Cardiac muscle cell (in vitro differentiated cells and primary cell): ENCODE measurements around the gene MEGF8. TPM values are rescaled to one million over a fixed set of nuclear protein-coding genes. Genes with fewer than 3 reads are reported as not detected.

ENCODE experiments used
- DNase-seq, 2 donors: peaks; one replicate each; pipeline versions ENCODE4 v3.0.0 to v3.0.0-alpha.2; 2010 to 2017; ENCODE audit warnings: low read depth in 1 of 2, low spot score in 1 of 2
- H3K27ac ChIP-seq: fragments of 200-600 bp; sonication (generic); 2 replicates; pipeline ENCODE4 v1.5.1; 2016
- H3K27me3 ChIP-seq: fragments of 200-600 bp; sonication (generic); 2 replicates; pipeline ENCODE4 v1.6.0; 2016; ENCODE audit warnings: control low read depth
- H3K36me3 ChIP-seq: fragments of 200-600 bp; sonication (generic); 2 replicates; pipeline ENCODE4 v1.5.1; 2016; ENCODE audit warnings: control low read depth
- H3K4me1 ChIP-seq: fragments of 200-600 bp; sonication (generic); 2 replicates; pipeline ENCODE4 v1.8.1; 2017; ENCODE audit warnings: low read depth, mild to moderate bottlenecking, mixed run types
- H3K4me3 ChIP-seq: fragments of 200-600 bp; sonication (generic); 2 replicates; pipeline ENCODE4 v1.5.1; 2016; ENCODE audit warnings: mild to moderate bottlenecking
- H3K9me3 ChIP-seq: fragments of 200-600 bp; sonication (generic); 2 replicates; pipeline ENCODE4 v1.5.1; 2017; ENCODE audit warnings: low read depth, mild to moderate bottlenecking, control low read depth
- CTCF ChIP-seq: IDR thresholded peaks from 2 replicates; pipeline ENCODE4 v1.5.1; 2012; ENCODE audit warnings: low read depth, mild to moderate bottlenecking, low read length
- polyA plus RNA-seq: library from polyadenylated mRNA; unstranded; fragments of >200 nt; fragmentation: Nextera tagmentation; extraction: Ambion mirVana; gene quantifications from 2 replicates; pipeline ENCODE4 v1.2.1, GENCODE V29; 2016
- total RNA-seq: library from RNA; depleted of rRNA; stranded (reverse); fragments of >200 nt; gene quantifications from 2 replicates; pipeline ENCODE4 v1.2.3, GENCODE V29; 2016

MEGF8 gene
- total and polyA plus RNA-seq, 2 experiments from 2014 or later, result 23.9 to 102 TPM

- no peaks in the 10 kb centered on the region for H3K9me3 ChIP-seq
- H3K4me1 ChIP-seq, result peaks cover 4% of the 10 kb centered on the region
- H3K36me3 ChIP-seq, result peaks cover 2% of the 10 kb centered on the region
- no peaks in the 10 kb centered on the region for H3K27me3 ChIP-seq
- TF ChIP-seq CTCF, result peak; percentile 85
- H3K27ac ChIP-seq, result peak overlapping the region; percentile 11
- peak overlapping the region; percentile 48 for H3K4me3 ChIP-seq
- peak; percentile 83 to 87 for DNase-seq
Observed at GRCh38 chr19:42401365-42402303, 76.2 kb downstream of the MEGF8 start.

DNA sequence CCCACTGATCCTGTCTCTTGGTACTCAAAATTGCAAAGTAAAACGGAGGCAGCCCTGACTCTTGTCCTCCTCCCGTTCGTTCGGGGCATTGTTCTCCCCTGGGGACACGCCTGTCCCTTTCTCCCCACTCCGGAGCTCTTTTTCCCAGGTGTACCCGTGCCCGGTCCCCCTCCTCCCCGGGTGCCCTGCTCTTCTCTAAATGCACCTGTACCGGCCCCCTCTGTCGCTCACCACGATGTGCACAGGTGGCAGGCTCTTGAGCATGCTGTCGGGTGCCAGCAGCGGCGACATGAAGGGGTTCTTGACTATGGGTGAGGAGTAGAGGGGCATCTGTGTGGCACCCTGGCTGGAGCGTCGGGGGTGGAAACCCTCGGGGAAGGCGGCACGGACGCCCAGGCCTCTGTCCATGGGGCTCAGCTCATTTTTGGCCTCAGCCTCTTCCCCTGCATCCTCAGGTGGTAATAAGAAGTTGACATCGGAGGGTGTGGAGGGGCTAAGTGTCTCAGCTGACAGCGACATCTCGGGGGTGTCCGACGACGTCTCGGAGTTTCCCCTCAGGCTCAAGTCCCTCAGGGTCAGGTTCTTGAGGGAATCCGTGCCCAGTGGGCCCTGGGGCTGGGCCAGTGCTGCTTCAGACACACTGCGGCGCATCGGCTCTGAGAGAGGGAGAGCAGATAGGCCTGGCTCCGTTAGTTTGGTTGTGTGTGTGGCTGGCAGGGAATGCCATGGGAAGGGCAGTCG, 77.1 kb downstream of the MEGF8 start:
- Histone ChIP-seq H3K9me3 (no peaks in the 10 kb centered on the region), H3K27me3 (no peaks in the 10 kb centered on the region), H3K4me3 (peak overlapping the region; percentile 48), H3K4me1 (peaks cover 4% of the 10 kb centered on the region), H3K27ac (no peak overlapping the region), H3K36me3 (peaks cover 2% of the 10 kb centered on the region)
- DNase-seq, result no peak
- TF ChIP-seq CTCF, result no peak

DNA sequence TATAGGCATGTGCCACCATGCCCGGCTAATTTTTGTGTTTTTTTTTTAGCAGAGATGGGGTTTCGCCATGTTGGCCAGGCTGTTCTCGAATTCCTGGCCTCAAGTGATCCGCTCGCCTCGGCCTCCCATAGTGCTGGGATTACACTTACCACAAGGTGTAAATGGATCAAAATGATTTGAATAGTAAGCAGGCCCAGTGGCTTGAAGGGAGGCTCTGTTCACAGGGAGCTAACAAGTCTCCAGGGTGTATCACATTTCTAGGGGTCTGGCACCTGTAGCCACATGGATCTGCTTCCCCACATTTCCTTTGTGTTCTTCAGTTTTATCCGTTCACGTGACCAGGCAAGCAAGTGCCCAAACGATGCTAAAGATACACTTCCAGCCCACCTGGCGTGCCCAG, 78.2 kb downstream of the MEGF8 start:
- H3K27ac ChIP-seq, result no peak overlapping the region

DNA sequence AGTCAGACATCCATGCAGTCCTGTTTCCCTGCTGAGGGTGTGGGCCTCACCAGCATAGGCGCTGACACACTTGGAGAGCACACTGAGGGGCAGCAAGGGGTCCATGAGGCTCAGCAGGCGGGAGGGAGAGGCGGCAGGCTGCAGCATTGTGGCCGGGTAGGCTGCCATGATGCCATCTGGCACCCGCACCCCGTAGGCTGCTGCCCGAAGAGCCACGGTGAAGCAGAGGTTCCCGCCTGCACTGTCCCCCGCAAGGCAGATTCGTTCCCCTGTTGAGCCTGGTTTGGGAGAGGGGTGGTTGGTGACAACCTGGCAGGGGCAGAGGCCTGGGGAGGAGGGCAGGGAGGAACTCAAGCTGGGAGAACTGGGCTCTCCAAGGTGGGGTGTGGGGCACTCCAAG, 80.7 kb downstream of the MEGF8 start:
- Histone ChIP-seq H3K4me1 (peaks cover 4% of the 10 kb centered on the region), H3K9me3 (no peaks in the 10 kb centered on the region), H3K27me3 (no peaks in the 10 kb centered on the region), H3K4me3 (no peak overlapping the region), H3K36me3 (peaks cover 2% of the 10 kb centered on the region), H3K27ac (no peak overlapping the region)
- TF ChIP-seq CTCF, result no peak
- no peak for DNase-seq

More for the DNA sequence above, 78.2 kb downstream of the MEGF8 start:
- H3K36me3 ChIP-seq, result peaks cover 2% of the 10 kb centered on the region
- H3K9me3 ChIP-seq, result no peaks in the 10 kb centered on the region
- H3K4me1 ChIP-seq, result peaks cover 4% of the 10 kb centered on the region
- TF ChIP-seq CTCF, result no peak
- no peaks in the 10 kb centered on the region for H3K27me3 ChIP-seq
- no peak overlapping the region for H3K4me3 ChIP-seq
- DNase-seq, result no peak

GRCh38 chr19:42407085-42407815, 81.8 kb downstream of the MEGF8 start:
- peaks cover 3% of the 10 kb centered on the region for H3K4me1 ChIP-seq
- no peak for DNase-seq
- H3K4me3 ChIP-seq, result no peak overlapping the region
- no peaks in the 10 kb centered on the region for H3K27me3 ChIP-seq
- H3K27ac ChIP-seq, result no peak overlapping the region
- TF ChIP-seq CTCF, result no peak
- H3K9me3 ChIP-seq, result no peaks in the 10 kb centered on the region
- H3K36me3 ChIP-seq, result peaks cover 2% of the 10 kb centered on the region
